HUES6 (cell line): ENCODE results near the gene INSIG1.

Experiments used
- H3K27ac ChIP-seq: 2 replicates; pipeline ENCODE4 v1.7.0; 2013; ENCODE audit warnings: low read depth, mild to moderate bottlenecking, low read length, inconsistent platforms
- H3K27me3 ChIP-seq: 2 replicates; pipeline ENCODE4 v1.6.1; 2013; ENCODE audit warnings: low read length; ENCODE audit not compliant: control insufficient read depth, insufficient read depth
- H3K36me3 ChIP-seq: 2 replicates; pipeline ENCODE4 v1.6.1; 2013; ENCODE audit warnings: low read length; ENCODE audit not compliant: control insufficient read depth, insufficient read depth
- H3K4me1 ChIP-seq: 2 replicates; pipeline ENCODE4 v1.6.1; 2013; ENCODE audit warnings: low read length; ENCODE audit not compliant: control insufficient read depth, insufficient read depth
- H3K4me3 ChIP-seq: 2 replicates; pipeline ENCODE4 v1.5.1; 2013; ENCODE audit warnings: low read depth, low read length
- H3K9ac ChIP-seq: one replicate; pipeline ENCODE4 v1.6.1; 2013; ENCODE audit warnings: mild to moderate bottlenecking, low read length
- H3K9me3 ChIP-seq: 2 replicates; pipeline ENCODE4 v1.6.1; 2013; ENCODE audit warnings: low read depth, low read length; ENCODE audit not compliant: control insufficient read depth, insufficient read depth

The INSIG1 gene

GRCh38 chr7:155336812-155337602 is 39.3 kb downstream of the INSIG1 start:
- Histone ChIP-seq H3K4me3 (no peak overlapping the region), H3K27me3 (peaks cover 42% of the 10 kb centered on the region)

DNA sequence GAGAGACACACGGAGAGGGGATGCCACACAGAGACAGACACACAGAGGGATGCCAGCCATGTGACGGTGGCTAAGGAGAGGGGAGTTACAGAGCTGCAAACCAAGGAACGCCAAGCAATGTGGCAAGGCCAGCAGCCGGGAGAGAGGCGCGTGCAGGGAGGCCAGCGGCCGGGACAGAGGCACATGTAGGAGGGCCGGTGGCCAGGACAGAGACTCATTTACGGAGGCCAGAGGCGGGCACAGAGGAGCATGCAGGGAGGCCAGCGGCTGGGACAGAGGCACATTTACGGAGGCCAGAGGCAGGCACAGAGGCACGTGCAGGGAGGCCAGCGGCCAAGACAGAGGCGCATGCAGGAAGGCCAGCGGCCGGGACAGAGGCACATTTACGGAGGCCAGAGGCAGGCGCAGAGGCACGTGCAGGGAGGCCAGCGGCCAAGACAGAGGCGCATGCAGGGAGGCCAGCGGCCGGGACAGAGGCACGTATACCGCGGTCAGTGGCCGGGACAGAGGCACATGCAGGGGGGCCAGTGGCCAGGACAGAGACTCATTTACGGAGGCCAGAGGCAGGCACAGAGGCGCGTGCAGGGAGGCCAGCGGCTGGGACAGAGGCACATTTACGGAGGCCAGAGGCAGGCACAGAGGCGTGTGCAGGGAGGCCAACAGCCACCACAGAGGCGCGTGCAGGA is 40.4 kb downstream of the INSIG1 start:
- Histone ChIP-seq H3K27ac (no peak overlapping the region), H3K9ac (no peak overlapping the region), H3K4me3 (no peak overlapping the region)

More at GRCh38 chr7:155336812-155337602, 39.3 kb downstream of the INSIG1 start:
- Histone ChIP-seq H3K9me3 (no peaks in the 10 kb centered on the region), H3K36me3 (no peaks in the 10 kb centered on the region), H3K9ac (no peak overlapping the region), H3K27ac (no peak overlapping the region), H3K4me1 (no peaks in the 10 kb centered on the region)

DNA sequence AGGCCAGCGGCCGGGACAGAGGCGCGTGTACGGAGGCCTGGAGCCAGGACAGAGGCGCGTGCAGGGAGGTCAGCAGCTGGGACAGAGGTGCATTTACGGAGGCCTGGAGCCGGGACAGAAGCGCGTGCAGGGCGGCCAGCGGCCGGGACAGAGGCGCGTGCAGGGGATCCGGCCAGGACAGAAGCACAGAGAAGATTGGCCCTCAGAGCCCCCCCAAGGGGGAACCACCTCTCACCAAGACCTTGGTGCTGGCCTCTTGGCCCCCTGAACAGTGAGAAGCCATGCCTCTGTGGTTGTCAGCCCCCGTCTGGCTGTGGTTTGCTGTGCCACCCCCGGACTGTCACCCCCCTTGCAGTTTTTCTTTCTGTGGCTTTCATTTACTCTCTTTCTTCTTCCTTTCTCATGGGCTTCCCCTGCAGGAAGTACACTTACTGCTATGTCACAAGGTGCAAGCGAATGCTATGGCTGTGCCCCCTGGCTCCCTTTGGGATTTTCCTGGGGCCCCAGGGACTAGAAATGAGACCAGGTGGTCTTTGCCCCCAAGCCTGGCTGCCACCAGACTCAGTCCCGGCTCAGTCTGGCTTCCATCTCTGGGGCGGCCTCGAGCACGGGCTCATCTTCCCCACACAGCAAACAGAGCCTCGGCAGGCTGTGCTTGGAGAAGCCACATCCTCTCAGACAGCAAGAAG is 41.1 kb downstream of the INSIG1 start:
- H3K4me1 ChIP-seq = no peaks in the 10 kb centered on the region
- H3K36me3 ChIP-seq = no peaks in the 10 kb centered on the region
- no peak overlapping the region for H3K27ac ChIP-seq
- H3K9ac ChIP-seq = no peak overlapping the region
- H3K27me3 ChIP-seq = peaks cover 27% of the 10 kb centered on the region
- H3K9me3 ChIP-seq = no peaks in the 10 kb centered on the region
- H3K4me3 ChIP-seq = no peak overlapping the region

More for the DNA sequence above, 40.4 kb downstream of the INSIG1 start:
- H3K36me3 ChIP-seq = no peaks in the 10 kb centered on the region
- H3K4me1 ChIP-seq = no peaks in the 10 kb centered on the region
- H3K9me3 ChIP-seq = no peaks in the 10 kb centered on the region
- peaks cover 33% of the 10 kb centered on the region for H3K27me3 ChIP-seq

DNA sequence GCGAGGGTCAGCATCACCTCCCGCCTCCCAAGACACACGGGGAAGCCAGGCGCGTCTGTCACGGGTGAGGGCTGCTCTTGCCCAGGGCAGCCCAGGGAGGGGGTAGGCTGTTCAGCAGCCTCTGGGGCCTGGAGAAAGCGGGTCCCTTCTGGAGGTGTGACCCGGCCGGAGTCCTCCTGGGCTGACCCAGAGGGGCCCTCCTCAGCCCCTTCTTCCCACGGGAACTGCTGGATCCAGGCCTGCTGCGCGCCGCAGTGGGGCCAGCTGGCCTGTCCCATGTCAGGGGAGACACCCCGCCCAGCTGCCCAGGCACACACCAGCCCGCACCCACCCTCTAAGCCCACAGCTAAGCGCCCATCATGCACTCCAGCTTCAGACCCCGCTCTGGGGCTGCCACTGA is 41.8 kb downstream of the INSIG1 start:
- Histone ChIP-seq H3K36me3 (no peaks in the 10 kb centered on the region), H3K9ac (no peak overlapping the region), H3K4me3 (no peak overlapping the region), H3K4me1 (no peaks in the 10 kb centered on the region), H3K27ac (no peak overlapping the region), H3K27me3 (peaks cover 21% of the 10 kb centered on the region), H3K9me3 (no peaks in the 10 kb centered on the region)

DNA sequence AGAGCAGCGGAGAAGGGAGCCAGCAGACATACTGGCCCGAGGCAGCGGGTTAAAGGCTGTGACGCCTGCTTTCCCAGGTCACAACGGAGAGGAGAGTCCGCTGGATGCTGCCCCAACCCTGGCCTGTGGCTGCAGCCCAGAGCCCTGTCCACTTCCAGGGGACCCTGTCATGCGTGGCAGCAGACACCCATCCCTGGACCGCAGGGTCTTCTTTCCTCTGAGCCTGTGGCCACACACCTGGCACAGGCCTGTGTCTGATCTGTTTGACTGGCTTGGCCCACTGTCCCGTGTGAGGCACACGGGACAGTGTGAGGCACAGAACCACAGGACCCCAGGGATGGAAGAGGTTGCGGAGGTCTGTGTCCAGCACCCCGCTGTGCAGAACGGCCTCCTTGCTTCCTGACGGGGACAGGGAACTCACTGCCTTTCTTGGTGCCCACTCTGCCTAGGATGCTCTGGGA is 42.4 kb downstream of the INSIG1 start:
- H3K27ac ChIP-seq = no peak overlapping the region
- no peaks in the 10 kb centered on the region for H3K4me1 ChIP-seq
- H3K9me3 ChIP-seq = no peaks in the 10 kb centered on the region
- no peak overlapping the region for H3K4me3 ChIP-seq
- H3K27me3 ChIP-seq = peaks cover 17% of the 10 kb centered on the region
- no peak overlapping the region for H3K9ac ChIP-seq
- no peaks in the 10 kb centered on the region for H3K36me3 ChIP-seq

GRCh38 chr7:155340721-155341120 is 43.0 kb downstream of the INSIG1 start:
- Histone ChIP-seq H3K4me1 (no peaks in the 10 kb centered on the region), H3K9me3 (no peaks in the 10 kb centered on the region), H3K27me3 (peaks cover 17% of the 10 kb centered on the region), H3K27ac (no peak overlapping the region), H3K9ac (no peak overlapping the region), H3K36me3 (no peaks in the 10 kb centered on the region), H3K4me3 (no peak overlapping the region)

DNA sequence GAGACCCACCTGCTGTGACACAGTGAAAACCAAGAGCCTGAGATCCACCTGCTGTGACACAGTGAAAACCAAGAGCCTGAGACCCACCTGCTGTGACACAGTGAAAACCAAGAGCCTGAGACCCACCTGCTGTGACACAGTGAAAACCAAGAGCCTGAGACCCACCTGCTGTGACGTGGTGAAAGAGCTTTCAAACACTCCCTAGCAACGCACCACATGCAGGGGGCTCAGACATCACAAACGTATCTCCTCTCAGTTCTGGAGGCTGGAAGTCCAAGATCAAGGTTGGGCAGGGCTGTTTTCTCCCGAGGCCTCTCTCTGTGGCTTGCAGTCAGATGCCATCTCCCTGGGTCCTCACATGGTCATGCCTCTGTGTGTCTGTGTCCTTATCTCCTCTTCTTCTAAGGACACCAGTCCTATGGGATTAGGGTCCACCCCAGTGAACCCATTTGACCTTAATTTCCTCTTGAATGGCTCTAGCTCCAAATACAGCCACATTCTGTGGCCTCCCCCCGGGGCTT is 43.8 kb downstream of the INSIG1 start:
- no peak overlapping the region for H3K27ac ChIP-seq
- H3K4me1 ChIP-seq = no peaks in the 10 kb centered on the region
- no peak overlapping the region for H3K9ac ChIP-seq
- H3K36me3 ChIP-seq = no peaks in the 10 kb centered on the region
- no peaks in the 10 kb centered on the region for H3K9me3 ChIP-seq
- H3K27me3 ChIP-seq = peaks cover 10% of the 10 kb centered on the region
- no peak overlapping the region for H3K4me3 ChIP-seq

GRCh38 chr7:155342313-155342712 is 44.6 kb downstream of the INSIG1 start:
- H3K9me3 ChIP-seq = no peaks in the 10 kb centered on the region
- H3K9ac ChIP-seq = no peak overlapping the region
- no peaks in the 10 kb centered on the region for H3K4me1 ChIP-seq
- no peak overlapping the region for H3K27ac ChIP-seq
- H3K4me3 ChIP-seq = no peak overlapping the region
- no peaks in the 10 kb centered on the region for H3K36me3 ChIP-seq
- peaks cover 10% of the 10 kb centered on the region for H3K27me3 ChIP-seq

- H3K4me3 ChIP-seq = no peak overlapping the region
- H3K36me3 ChIP-seq = no peaks in the 10 kb centered on the region
- H3K27ac ChIP-seq = no peak overlapping the region
- H3K9ac ChIP-seq = no peak overlapping the region
- peaks cover 10% of the 10 kb centered on the region for H3K27me3 ChIP-seq
- no peaks in the 10 kb centered on the region for H3K9me3 ChIP-seq
- no peaks in the 10 kb centered on the region for H3K4me1 ChIP-seq
These were observed 45.5 kb downstream of the INSIG1 start for GRCh38 chr7:155343150-155343549.

GRCh38 chr7:155343661-155344121 is 46.0 kb downstream of the INSIG1 start:
- no peaks in the 10 kb centered on the region for H3K9me3 ChIP-seq
- no peaks in the 10 kb centered on the region for H3K4me1 ChIP-seq
- no peak overlapping the region for H3K9ac ChIP-seq
- no peak overlapping the region for H3K4me3 ChIP-seq
- no peak overlapping the region for H3K27ac ChIP-seq
- no peaks in the 10 kb centered on the region for H3K36me3 ChIP-seq
- peaks cover 11% of the 10 kb centered on the region for H3K27me3 ChIP-seq
